Activated B cell treated with CpG ODN at 0.5 μM for 24 hours (primary cell): Measurements from ENCODE around the gene RCCD1. TPM values are rescaled to one million over a fixed set of nuclear protein-coding genes. Genes with fewer than 3 reads are reported as not detected.

Experiments
- ATAC-seq: fragments of 200-7000 bp; cut with Tn5 transposase; one replicate; pipeline ENCODE4 v1.10.0; 2021; ENCODE audit warnings: low read depth, mild to moderate bottlenecking, moderate library complexity
- CTCF ChIA-PET: fragments of 350-600 bp; sonication (Branson Sonifier 250); formaldehyde crosslinking; loops from one replicate; lab custom pipeline; 2021; ENCODE audit warnings: antibody characterized with exemption; lab: Charles Lee
- POLR2A ChIA-PET: fragments of 350-600 bp; sonication (Branson Sonifier 250); formaldehyde crosslinking; loops from one replicate; lab custom pipeline; 2021; ENCODE audit warnings: antibody characterized with exemption; lab: Charles Lee
- DNase-seq: peaks from one replicate; pipeline ENCODE4 v3.0.0; 2022
- H3K27ac Mint-ChIP-seq: one replicate; pipeline ENCODE4 v1.8.0; 2020; ENCODE audit warnings: mixed read lengths
- H3K27me3 Mint-ChIP-seq: one replicate; pipeline ENCODE4 v1.8.0; 2021; ENCODE audit warnings: mixed read lengths
- H3K36me3 Mint-ChIP-seq: one replicate; pipeline ENCODE4 v1.8.0; 2021; ENCODE audit warnings: low read depth, mixed read lengths
- H3K4me1 Mint-ChIP-seq: one replicate; pipeline ENCODE4 v1.8.0; 2021; ENCODE audit warnings: mixed read lengths
- H3K4me3 Mint-ChIP-seq: one replicate; pipeline ENCODE4 v1.8.0; 2020; ENCODE audit warnings: mild to moderate bottlenecking, mixed read lengths
- H3K9me3 Mint-ChIP-seq: one replicate; pipeline ENCODE4 v1.8.0; 2020; ENCODE audit warnings: mixed read lengths
- intact Hi-C: fragments of 100-400 bp; cut with micrococcal nuclease; formaldehyde crosslinking; loops from one replicate; pipeline ENCODE4 v1.15.1; 2024
- total RNA-seq: library from RNA; stranded (reverse); gene quantifications from 2 replicates; pipeline ENCODE4 v1.2.3, GENCODE V29; 2022
- TF ChIP-seq, protein P1 (sequence below): fragments of 200-600 bp; IDR thresholded peaks from one replicate; pipeline ENCODE4 v1.8.0; 2022; ENCODE audit warnings: antibody characterized with exemption, mild to moderate bottlenecking

Gene RCCD1
- total RNA-seq, 1 donor from 2014 or later, result 19.3 TPM

DNA sequence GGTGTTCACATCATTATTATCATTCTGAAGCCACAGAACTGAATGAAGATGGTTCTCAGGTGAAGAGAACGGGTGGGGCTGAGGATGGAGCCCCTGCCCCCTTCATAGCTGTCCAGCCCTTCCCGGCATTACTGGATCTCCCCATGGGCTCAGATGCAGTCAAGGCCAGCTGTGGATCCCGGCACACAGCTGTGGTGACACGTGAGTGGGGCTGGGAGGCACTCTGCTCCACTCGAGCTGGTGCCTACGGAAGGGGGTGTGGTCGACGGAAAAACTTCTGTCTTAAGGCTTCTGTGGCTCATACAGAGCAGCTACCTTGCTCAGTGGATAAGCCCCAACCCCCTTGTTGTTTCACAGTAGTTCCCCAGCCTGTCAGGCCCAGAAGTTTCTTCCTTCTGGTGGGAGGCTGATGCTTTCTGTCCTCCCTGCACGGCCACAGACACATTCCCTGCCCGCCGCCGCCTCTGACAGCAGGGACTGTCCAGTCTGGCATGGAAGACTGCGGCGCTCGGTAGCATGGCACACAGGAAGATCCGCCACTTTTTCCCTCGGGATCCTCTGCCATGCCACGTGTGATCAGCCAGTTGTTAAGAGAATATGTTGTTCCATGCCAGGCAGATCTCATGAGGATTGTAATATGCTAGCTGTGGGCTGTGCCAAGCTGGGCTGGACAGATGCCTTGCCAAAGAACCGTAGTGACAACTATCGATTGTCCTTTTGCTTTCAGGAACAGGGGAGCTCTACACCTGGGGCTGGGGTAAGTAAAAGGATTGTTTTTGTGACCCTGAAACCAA is 5.8 kb downstream of the RCCD1 start:
- TF ChIP-seq, protein P1, sequence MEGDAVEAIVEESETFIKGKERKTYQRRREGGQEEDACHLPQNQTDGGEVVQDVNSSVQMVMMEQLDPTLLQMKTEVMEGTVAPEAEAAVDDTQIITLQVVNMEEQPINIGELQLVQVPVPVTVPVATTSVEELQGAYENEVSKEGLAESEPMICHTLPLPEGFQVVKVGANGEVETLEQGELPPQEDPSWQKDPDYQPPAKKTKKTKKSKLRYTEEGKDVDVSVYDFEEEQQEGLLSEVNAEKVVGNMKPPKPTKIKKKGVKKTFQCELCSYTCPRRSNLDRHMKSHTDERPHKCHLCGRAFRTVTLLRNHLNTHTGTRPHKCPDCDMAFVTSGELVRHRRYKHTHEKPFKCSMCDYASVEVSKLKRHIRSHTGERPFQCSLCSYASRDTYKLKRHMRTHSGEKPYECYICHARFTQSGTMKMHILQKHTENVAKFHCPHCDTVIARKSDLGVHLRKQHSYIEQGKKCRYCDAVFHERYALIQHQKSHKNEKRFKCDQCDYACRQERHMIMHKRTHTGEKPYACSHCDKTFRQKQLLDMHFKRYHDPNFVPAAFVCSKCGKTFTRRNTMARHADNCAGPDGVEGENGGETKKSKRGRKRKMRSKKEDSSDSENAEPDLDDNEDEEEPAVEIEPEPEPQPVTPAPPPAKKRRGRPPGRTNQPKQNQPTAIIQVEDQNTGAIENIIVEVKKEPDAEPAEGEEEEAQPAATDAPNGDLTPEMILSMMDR, result no peak
- POLR2A ChIA-PET, result no interaction called here

DNA sequence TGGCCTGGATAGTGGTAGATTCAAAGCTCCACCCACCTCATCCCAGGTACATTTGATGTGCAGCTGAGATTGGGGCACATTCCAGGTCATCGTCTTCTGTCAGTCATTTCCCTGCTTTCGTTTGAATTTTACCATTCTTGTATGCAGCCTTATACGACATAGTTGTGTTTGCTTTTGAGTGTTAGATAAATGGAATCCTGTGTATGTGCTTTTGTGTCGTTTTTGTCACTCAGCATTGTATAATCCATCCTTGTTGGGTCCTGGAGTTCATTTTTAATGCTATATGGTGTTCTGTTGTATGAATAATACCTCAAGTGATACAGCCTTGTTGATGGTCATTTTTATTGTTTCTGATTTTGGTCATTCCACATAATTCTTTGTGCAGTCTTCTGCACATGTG is 7.3 kb downstream of the RCCD1 start:
- ChIA-PET POLR2A (no interaction called here), CTCF (no interaction called here)
- H3K4me1 Mint-ChIP-seq, result peaks cover 4% of the 10 kb centered on the region
- H3K9me3 Mint-ChIP-seq, result no peaks in the 10 kb centered on the region
- H3K36me3 Mint-ChIP-seq, result peaks cover 64% of the 10 kb centered on the region
- TF ChIP-seq, protein P1, result no peak
- ATAC-seq, result no peak
- no peak overlapping the region for H3K4me3 Mint-ChIP-seq
- no peak overlapping the region for H3K27ac Mint-ChIP-seq
- H3K27me3 Mint-ChIP-seq, result no peaks in the 10 kb centered on the region
- intact Hi-C loops, result no loop called here
- DNase-seq, result no peak

More for the DNA sequence above, 5.8 kb downstream of the RCCD1 start:
- peaks cover 13% of the 10 kb centered on the region for H3K4me1 Mint-ChIP-seq
- H3K27me3 Mint-ChIP-seq, result no peaks in the 10 kb centered on the region
- DNase-seq (no peak), ATAC-seq (no peak)
- no peak overlapping the region for H3K27ac Mint-ChIP-seq
- H3K4me3 Mint-ChIP-seq, result no peak overlapping the region
- CTCF ChIA-PET, result no interaction called here
- intact Hi-C loops, result no loop called here
- peaks cover 51% of the 10 kb centered on the region for H3K36me3 Mint-ChIP-seq
- H3K9me3 Mint-ChIP-seq, result no peaks in the 10 kb centered on the region

DNA sequence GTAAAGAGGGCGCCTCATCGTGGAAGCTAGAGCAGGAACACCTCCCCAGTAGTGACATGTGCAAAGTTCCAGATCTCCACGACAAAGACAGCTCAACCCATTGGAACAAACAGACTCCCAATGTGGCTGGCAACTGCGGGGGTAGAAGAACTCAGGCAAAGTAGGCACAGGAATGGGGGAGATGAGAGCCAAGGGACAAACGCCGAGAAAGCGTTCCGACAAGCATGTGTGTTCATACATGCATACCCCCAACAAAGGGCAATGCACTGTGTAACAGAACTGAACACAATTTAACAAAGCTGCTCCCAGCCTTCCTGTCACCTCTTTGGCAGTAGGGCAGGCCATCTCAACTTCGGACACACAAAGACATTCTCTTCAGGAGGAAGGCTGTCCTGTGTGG is 11.6 kb downstream of the RCCD1 start:
- H3K9me3 Mint-ChIP-seq, result no peaks in the 10 kb centered on the region
- TF ChIP-seq, protein P1, result no peak
- ATAC-seq (no peak), DNase-seq (no peak)
- H3K4me3 Mint-ChIP-seq, result no peak overlapping the region
- ChIA-PET POLR2A (no interaction called here), CTCF (interaction anchor here (1.3 kb wide), 1 partner anchor 13 kb away, joined by 3 read pairs; no protein-coding TSS in a partner anchor)
- no peaks in the 10 kb centered on the region for H3K27me3 Mint-ChIP-seq
- H3K27ac Mint-ChIP-seq, result no peak overlapping the region
- peaks cover 49% of the 10 kb centered on the region for H3K36me3 Mint-ChIP-seq
- intact Hi-C loops, result no loop called here
- no peaks in the 10 kb centered on the region for H3K4me1 Mint-ChIP-seq

GRCh38 chr15:90967206-90967605 is 12.5 kb downstream of the RCCD1 start:
- Mint-ChIP-seq H3K4me1 (no peaks in the 10 kb centered on the region), H3K27me3 (no peaks in the 10 kb centered on the region), H3K9me3 (no peaks in the 10 kb centered on the region), H3K36me3 (peaks cover 41% of the 10 kb centered on the region), H3K27ac (no peak overlapping the region), H3K4me3 (no peak overlapping the region)
- CTCF ChIA-PET, result no interaction called here
- DNase-seq, result no peak
- TF ChIP-seq, protein P1, result no peak
- POLR2A ChIA-PET, result no interaction called here
- intact Hi-C loops, result no loop called here
- no peak for ATAC-seq

- Mint-ChIP-seq H3K36me3 (peaks cover 37% of the 10 kb centered on the region), H3K4me1 (no peaks in the 10 kb centered on the region), H3K27me3 (no peaks in the 10 kb centered on the region), H3K4me3 (no peak overlapping the region), H3K9me3 (no peaks in the 10 kb centered on the region), H3K27ac (no peak overlapping the region)
- POLR2A ChIA-PET, result no interaction called here
- DNase-seq, result no peak
- intact Hi-C loops, result no loop called here
- TF ChIP-seq, protein P1, result no peak
- ATAC-seq, result no peak
- CTCF ChIA-PET, result interaction anchor here (0.9 kb wide), 1 partner anchor 10 kb away, joined by 3 read pairs; no protein-coding TSS in a partner anchor
Observed at GRCh38 chr15:90968434-90968833, 13.8 kb downstream of the RCCD1 start.
